Breast epithelium (tissue), 4 donors: ENCODE data around the gene FASTK. TPM values are rescaled to one million over a fixed set of nuclear protein-coding genes. Genes with fewer than 3 reads are reported as not detected.

Experiments used
- DNase-seq, 2 donors: peaks; one replicate each; pipeline ENCODE4 v3.0.0-alpha.2; 2019; ENCODE audit warnings: low spot score in 2 of 2
- H3K27ac ChIP-seq, 2 donors: fragments of 200-600 bp; sonication (generic) in 1 of 2; one replicate each; pipeline ENCODE4 v1.5.1; 2016 to 2019; ENCODE audit warnings: mild to moderate bottlenecking in 1 of 2
- H3K27me3 ChIP-seq, 2 donors: fragments of 200-600 bp; sonication (generic) in 1 of 2; one replicate each; pipeline versions ENCODE4 v1.5.1 to v1.6.0; 2017 to 2019; ENCODE audit warnings: control low read depth in 1 of 2, mild to moderate bottlenecking in 1 of 2
- H3K36me3 ChIP-seq: fragments of 200-600 bp; one replicate; pipeline ENCODE4 v1.5.1; 2019
- H3K4me1 ChIP-seq, 2 donors: fragments of 200-600 bp; sonication (generic); one replicate each; pipeline ENCODE4 v1.5.1; 2016 to 2019; ENCODE audit warnings: control low read depth in 1 of 2
- H3K4me3 ChIP-seq, 3 donors: fragments of 200-600 bp; sonication (generic); 1 replicate in 2 of 3; 2 replicates in 1 of 3; pipeline ENCODE4 v1.5.1; 2016 to 2019; ENCODE audit warnings: mild to moderate bottlenecking in 3 of 3, moderate library complexity in 2 of 3
- H3K9me3 ChIP-seq, 2 donors: fragments of 200-600 bp; sonication (generic) in 1 of 2; one replicate each; pipeline ENCODE4 v1.5.1; 2016 to 2019; ENCODE audit warnings: control low read depth in 1 of 2
- CTCF ChIP-seq, 3 donors: fragments of 450-650 bp; IDR thresholded peaks; one replicate each; pipeline ENCODE4 v1.5.1; 2016 to 2017; ENCODE audit warnings: antibody characterized with exemption in 3 of 3, mild to moderate bottlenecking in 3 of 3, moderate library complexity in 3 of 3
- POLR2A ChIP-seq: fragments of 450-650 bp; IDR thresholded peaks from one replicate; pipeline ENCODE4 v1.6.1; 2016; ENCODE audit warnings: antibody characterized with exemption, mild to moderate bottlenecking, moderate library complexity
- POLR2AphosphoS5 ChIP-seq, 3 donors: sonication (generic); formaldehyde crosslinking; IDR thresholded peaks; one replicate each; pipeline ENCODE4 v1.6.1; 2017; ENCODE audit warnings: antibody characterized with exemption in 3 of 3
- intact Hi-C: fragments of 100-400 bp; cut with DNase I; formaldehyde crosslinking; loops from one replicate; pipeline ENCODE4 v1.15.1; 2023; ENCODE audit warnings: low total_unique reads
- total RNA-seq, 3 donors: library from RNA; depleted of rRNA; stranded (reverse); fragments of >200 nt; gene quantifications; one replicate each; pipeline ENCODE4 v1.1.0, GENCODE V29; 2016

Gene FASTK
- total RNA-seq, 3 donors from 2014 or later: 45.6 to 63.5 (median 60.0) TPM

- Histone ChIP-seq H3K4me3 (no peak overlapping the region), H3K27ac (no peak overlapping the region), H3K36me3 (peaks cover 29% of the 10 kb centered on the region), H3K27me3 (no peaks in the 10 kb centered on the region), H3K4me1 (no peaks in the 10 kb centered on the region), H3K9me3 (no peaks in the 10 kb centered on the region)
- TF ChIP-seq POLR2AphosphoS5 (IDR thresholded peaks at IDR 0.05) (no peak), POLR2A (no peak), CTCF (IDR thresholded peaks at IDR 0.05) (no peak)
- intact Hi-C loops: no loop called here
- DNase-seq: no peak
Observed at GRCh38 chr7:151070574-151070960, 10.0 kb downstream of the FASTK start.

- no peaks in the 10 kb centered on the region for H3K9me3 ChIP-seq
- no peak for DNase-seq
- H3K27ac ChIP-seq: no peak overlapping the region
- H3K4me1 ChIP-seq: no peaks in the 10 kb centered on the region
- no peaks in the 10 kb centered on the region for H3K27me3 ChIP-seq
- TF ChIP-seq CTCF (IDR thresholded peaks at IDR 0.05) (no peak), POLR2AphosphoS5 (IDR thresholded peaks at IDR 0.05) (no peak), POLR2A (no peak)
- H3K36me3 ChIP-seq: peaks cover 29% of the 10 kb centered on the region
- H3K4me3 ChIP-seq: no peak overlapping the region
- intact Hi-C loops: no loop called here
Observed at GRCh38 chr7:151069841-151070573, 10.6 kb downstream of the FASTK start.

GRCh38 chr7:151068069-151068773 lies 12.4 kb downstream of the FASTK start:
- TF ChIP-seq POLR2AphosphoS5 (IDR thresholded peaks at IDR 0.05) (no peak), CTCF (IDR thresholded peaks at IDR 0.05) (no peak), POLR2A (no peak)
- H3K9me3 ChIP-seq: no peaks in the 10 kb centered on the region
- H3K27ac ChIP-seq: no peak overlapping the region
- no peaks in the 10 kb centered on the region for H3K4me1 ChIP-seq
- intact Hi-C loops: no loop called here
- peaks cover 21% of the 10 kb centered on the region for H3K36me3 ChIP-seq
- no peak overlapping the region for H3K4me3 ChIP-seq
- DNase-seq: no peak
- H3K27me3 ChIP-seq: no peaks in the 10 kb centered on the region

- H3K36me3 ChIP-seq: peaks cover 21% of the 10 kb centered on the region
Observed at GRCh38 chr7:151066273-151066974, 14.2 kb downstream of the FASTK start.

More at GRCh38 chr7:151066273-151066974, 14.2 kb downstream of the FASTK start:
- Histone ChIP-seq H3K27me3 (no peaks in the 10 kb centered on the region), H3K4me3 (no peak overlapping the region), H3K9me3 (no peaks in the 10 kb centered on the region), H3K27ac (no peak overlapping the region), H3K4me1 (peaks cover 5 to 8% of the 10 kb centered on the region in 2 donors)
- no peak for DNase-seq
- TF ChIP-seq CTCF (IDR thresholded peaks at IDR 0.05): no peak
- no peak for TF ChIP-seq POLR2AphosphoS5 (IDR thresholded peaks at IDR 0.05)
- no peak for TF ChIP-seq POLR2A
- intact Hi-C loops: no loop called here
